Right lobe of liver (tissue), 6 donors: ENCODE data around the gene MAP4. TPM values are rescaled to one million over a fixed set of nuclear protein-coding genes. Genes with fewer than 3 reads are reported as not detected.

ENCODE experiments used
- ATAC-seq, 4 donors: fragments of 200-7000 bp; cut with Tn5 transposase; one replicate each; pipeline ENCODE4 v1.9.1; 2020; ENCODE audit warnings: mild to moderate bottlenecking in 4 of 4, moderate library complexity in 4 of 4
- DNase-seq, 3 donors: peaks; one replicate each; pipeline ENCODE4 v3.0.0-alpha.2; 2020
- H3K27ac ChIP-seq, 3 donors: fragments of 200-600 bp; one replicate each; pipeline ENCODE4 v1.8.0; 2022
- H3K27me3 ChIP-seq, 2 donors: fragments of 200-600 bp; one replicate each; pipeline ENCODE4 v1.8.0; 2022
- H3K36me3 ChIP-seq, 4 donors: fragments of 200-600 bp; sonication (generic) in 1 of 4; one replicate each; pipeline versions ENCODE4 v1.5.1 to v1.8.0; 2017 to 2022; ENCODE audit warnings: control low read depth in 1 of 4
- H3K4me1 ChIP-seq, 4 donors: fragments of 200-600 bp; sonication (generic) in 1 of 4; one replicate each; pipeline versions ENCODE4 v1.5.1 to v1.8.0; 2017 to 2022; ENCODE audit warnings: control low read depth in 1 of 4
- H3K4me3 ChIP-seq, 3 donors: fragments of 200-600 bp; one replicate each; pipeline ENCODE4 v1.8.0; 2022
- H3K9me3 ChIP-seq, 4 donors: fragments of 200-600 bp; sonication (generic) in 1 of 4; one replicate each; pipeline versions ENCODE4 v1.5.1 to v1.8.0; 2017 to 2022; ENCODE audit warnings: control low read depth in 1 of 4
- CTCF ChIP-seq, 4 donors: fragments of 200-600 bp in 3 of 4; fragments of 450-650 bp in 1 of 4; IDR thresholded peaks; one replicate each; pipeline versions ENCODE4 v1.5.1 to v1.8.0; 2016 to 2022; ENCODE audit warnings: antibody characterized with exemption in 4 of 4, mild to moderate bottlenecking in 2 of 4
- POLR2A ChIP-seq: fragments of 450-650 bp; IDR thresholded peaks from one replicate; pipeline ENCODE4 v1.6.1; 2017; ENCODE audit warnings: antibody characterized with exemption, mild to moderate bottlenecking
- WGBS: methylation state at CpG from one replicate; pipeline ENCODE4 v1.1.6; 2018; ENCODE audit warnings: low coverage, low lambda C conversion rate; ENCODE audit not compliant: insufficient coverage; ENCODE audit errors: missing lambda C conversion rate; 5-methylcytosine and 5-hydroxymethylcytosine counted together
- intact Hi-C, 2 donors: fragments of 100-400 bp; cut with DNase I; formaldehyde crosslinking; loops; one replicate each; pipeline versions ENCODE4 v1.11.2 to v1.14.1; 2022
- total RNA-seq, 6 experiments: library from RNA; depleted of rRNA in 2 of 6; stranded (reverse); fragments of >200 nt in 2 of 6; fragmentation: NEBNext Ultra II Directional in 3 of 6; extraction: Animal tissue kit (Norgen Biotek cat#: 25700) in 3 of 6; gene quantifications; one replicate each; pipeline versions ENCODE4 v1.1.0 to v1.2.4, GENCODE V29; 2016 to 2023
- donor health status: DM: no; HTN: yes; CAD: no.
- donor health status: DM: no; HTN: no; CAD: no.
- donor health status: DM: no; HTN: no; CAD: no.
- donor health status: DM: no; HTN: yes; CAD: no.
- donor health status: DM: no; HTN: yes; CAD: no.

Gene MAP4
- total RNA-seq, 6 experiments from 2014 or later, result 59.1 to 94.9 (median 66.2) TPM

- H3K4me1 ChIP-seq, result peaks cover 0 to 13% (median 6%) of the 10 kb centered on the region in 4 donors
- TF ChIP-seq CTCF (IDR thresholded peaks at IDR 0.05), result no peak
- no peak for TF ChIP-seq POLR2A
- DNase-seq (no peak), ATAC-seq (no peak)
- H3K4me3 ChIP-seq, result no peak overlapping the region
- no peaks in the 10 kb centered on the region for H3K9me3 ChIP-seq
- H3K36me3 ChIP-seq, result no peaks in the 10 kb centered on the region
- no peak overlapping the region for H3K27ac ChIP-seq
- 92% methylated on average over 3 of the region's 3 CpGs for WGBS
- intact Hi-C loops, result no loop called here
- H3K27me3 ChIP-seq, result no peaks in the 10 kb centered on the region
Observed at GRCh38 chr3:47984075-47984728, 32.0 kb downstream of the MAP4 start.

GRCh38 chr3:47980795-47981194 lies 35.4 kb downstream of the MAP4 start:
- intact Hi-C loops, result no loop called here
- H3K9me3 ChIP-seq, result no peaks in the 10 kb centered on the region
- H3K36me3 ChIP-seq, result no peaks in the 10 kb centered on the region
- peaks cover 0 to 10% (median 4%) of the 10 kb centered on the region in 4 donors for H3K4me1 ChIP-seq
- no peak overlapping the region for H3K27ac ChIP-seq
- no peak overlapping the region for H3K4me3 ChIP-seq
- WGBS, result 63% methylated on average over 2 of the region's 2 CpGs
- TF ChIP-seq POLR2A (no peak), CTCF (IDR thresholded peaks at IDR 0.05) (no peak)
- ATAC-seq (no peak), DNase-seq (no peak)
- H3K27me3 ChIP-seq, result no peaks in the 10 kb centered on the region

GRCh38 chr3:47979070-47979469 lies 37.1 kb downstream of the MAP4 start:
- TF ChIP-seq CTCF (IDR thresholded peaks at IDR 0.05), result no peak
- no peak for TF ChIP-seq POLR2A
- Histone ChIP-seq H3K4me3 (no peak overlapping the region), H3K27me3 (no peaks in the 10 kb centered on the region), H3K9me3 (no peaks in the 10 kb centered on the region), H3K27ac (no peak overlapping the region), H3K36me3 (no peaks in the 10 kb centered on the region), H3K4me1 (no peaks in the 10 kb centered on the region)
- intact Hi-C loops, result no loop called here
- ATAC-seq (no peak), DNase-seq (no peak)
- 100% methylated on average over 1 of the region's 1 CpG for WGBS

GRCh38 chr3:47978386-47978785 lies 37.8 kb downstream of the MAP4 start:
- Histone ChIP-seq H3K27me3 (no peaks in the 10 kb centered on the region), H3K4me1 (no peaks in the 10 kb centered on the region), H3K4me3 (no peak overlapping the region), H3K9me3 (no peaks in the 10 kb centered on the region), H3K36me3 (no peaks in the 10 kb centered on the region), H3K27ac (no peak overlapping the region)
- DNase-seq, result no peak
- 92% methylated on average over 8 of the region's 8 CpGs for WGBS
- no peak for ATAC-seq
- no peak for TF ChIP-seq POLR2A
- no peak for TF ChIP-seq CTCF (IDR thresholded peaks at IDR 0.05)
- intact Hi-C loops, result no loop called here
